GM12892 (cell line): ENCODE results near the gene GNAI2.
A peak's percentile ranks its signal among the peaks of the same experiment; 100 is the strongest.

ENCODE experiments used
- DNase-seq: peaks from one replicate; pipeline ENCODE4 v3.0.0; 2011; ENCODE audit not compliant: insufficient read length
- FAIRE-seq: peaks from 2 replicates; lab custom pipeline; 2011; peaks lifted over from hg19 to GRCh38; lab: Jason Lieb, UNC
- POLR2A ChIP-seq: IDR thresholded peaks from 2 replicates; pipeline ENCODE4 v1.6.1; 2011; ENCODE audit warnings: low read depth, low read length, control low read depth
- POLR2AphosphoS5 ChIP-seq: IDR thresholded peaks from 2 replicates; pipeline ENCODE4 v1.6.1; 2011; ENCODE audit warnings: low read depth, low read length, control low read depth
- TAF1 ChIP-seq: IDR thresholded peaks from 2 replicates; pipeline ENCODE4 v1.6.1; 2011; ENCODE audit warnings: low read depth, mild to moderate bottlenecking, control low read depth, low read length, borderline replicate concordance

The GNAI2 gene

DNA sequence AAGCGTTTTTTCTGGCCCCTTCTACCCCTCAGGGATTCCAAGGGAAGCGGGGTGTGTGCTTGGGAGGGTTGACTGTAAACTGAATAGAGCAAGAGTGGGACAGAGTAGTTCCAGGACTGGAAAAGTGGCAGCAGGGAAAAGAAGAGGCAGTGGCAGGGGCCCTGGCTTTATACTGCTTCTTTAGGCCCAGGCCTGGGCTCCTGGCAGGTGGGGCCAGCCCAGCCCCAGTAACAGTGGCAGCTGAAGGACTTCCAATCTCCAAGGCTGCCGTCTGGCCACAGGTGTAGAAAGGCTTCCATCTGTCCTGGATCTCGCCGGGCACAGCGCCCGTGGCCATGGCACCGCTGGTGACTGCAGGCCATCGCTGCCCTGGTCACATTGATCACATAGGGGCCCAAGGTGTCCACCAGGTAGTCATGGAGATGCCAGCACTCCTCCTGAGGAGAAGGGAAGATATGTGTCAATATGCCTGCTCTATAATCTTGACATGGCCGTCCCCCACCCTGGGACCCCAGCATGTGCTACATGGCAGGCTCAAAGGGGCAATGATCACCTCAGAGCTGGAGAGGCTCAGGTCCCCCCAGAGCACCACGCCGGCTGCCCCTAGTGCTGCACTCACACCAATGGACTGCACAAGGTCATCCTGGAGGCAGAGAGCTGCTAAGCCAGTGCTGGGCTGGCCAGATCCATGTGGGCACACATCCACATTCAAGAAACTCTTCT is 57.2 kb downstream of the GNAI2 start:
- no peak for TF ChIP-seq TAF1
- no peak for TF ChIP-seq POLR2AphosphoS5
- TF ChIP-seq POLR2A, result no peak
- DNase-seq (no peak), FAIRE-seq (no peak)

DNA sequence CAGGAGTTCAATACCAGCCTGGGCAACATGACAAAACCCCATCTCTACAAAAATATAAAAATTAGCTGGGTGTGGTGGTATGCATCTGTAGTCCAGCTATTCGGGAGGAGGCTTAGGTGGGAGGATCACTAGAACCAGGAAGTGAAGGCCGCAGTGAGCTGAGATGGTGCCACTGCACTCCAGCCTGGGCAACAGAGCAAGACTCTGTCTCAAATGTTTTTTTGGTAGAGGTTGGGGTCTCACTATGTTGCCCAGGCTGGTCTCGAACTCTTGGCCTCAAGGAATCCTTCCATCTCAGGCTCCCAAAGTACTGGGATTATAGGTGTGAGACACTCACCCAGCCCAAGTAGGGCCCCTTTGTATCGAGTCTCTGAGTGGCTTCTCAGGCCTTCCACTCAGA is 58.1 kb downstream of the GNAI2 start:
- FAIRE-seq (no peak), DNase-seq (no peak)
- TF ChIP-seq POLR2A, result no peak
- no peak for TF ChIP-seq TAF1
- TF ChIP-seq POLR2AphosphoS5, result no peak

DNA sequence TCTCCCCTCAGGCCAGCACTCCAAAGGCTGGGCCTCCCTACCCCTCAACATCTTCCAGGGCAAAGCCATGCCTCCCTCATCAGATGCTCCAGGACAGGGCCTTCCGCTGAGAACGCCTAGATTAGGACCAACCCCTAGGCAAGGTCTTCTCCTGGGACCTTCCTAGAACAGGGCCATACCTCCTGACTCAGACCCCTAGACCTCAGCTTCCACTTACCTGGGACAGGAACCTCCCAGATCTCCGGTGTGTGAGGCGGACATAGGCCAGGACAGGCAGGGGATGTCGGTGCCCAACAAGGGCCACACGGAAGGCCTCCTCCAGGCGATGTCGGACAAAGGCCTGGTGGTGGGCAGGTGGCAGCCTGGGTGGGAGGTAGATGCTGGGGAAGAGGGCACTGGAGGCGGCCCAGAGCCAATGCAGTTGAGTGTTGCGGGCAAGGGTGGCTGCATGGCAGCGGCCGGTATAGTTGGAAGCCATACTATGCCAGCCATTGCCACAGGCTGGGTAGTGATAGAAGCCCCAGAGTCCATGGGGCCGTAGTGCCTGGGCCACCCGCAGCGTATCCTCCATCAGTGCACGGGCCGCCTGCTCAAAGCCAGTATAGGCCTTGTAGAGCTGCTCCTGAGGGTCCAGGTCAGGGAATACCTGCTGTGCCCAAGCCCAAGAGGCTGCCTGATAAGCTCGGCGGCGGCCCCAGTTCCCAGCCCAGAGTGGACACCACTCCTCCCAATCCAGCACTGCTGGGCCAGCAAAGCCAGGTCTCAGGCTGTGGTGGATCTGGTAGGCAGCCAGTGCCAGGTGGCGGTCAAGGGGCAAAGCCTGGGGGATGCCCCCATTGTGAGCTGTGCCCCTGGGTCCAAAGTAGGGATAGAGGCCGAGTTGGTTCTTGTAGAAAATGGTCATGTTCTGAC is 58.7 kb downstream of the GNAI2 start:
- FAIRE-seq (no peak), DNase-seq (no peak)
- TF ChIP-seq POLR2AphosphoS5, result no peak
- no peak for TF ChIP-seq POLR2A
- no peak for TF ChIP-seq TAF1

DNA sequence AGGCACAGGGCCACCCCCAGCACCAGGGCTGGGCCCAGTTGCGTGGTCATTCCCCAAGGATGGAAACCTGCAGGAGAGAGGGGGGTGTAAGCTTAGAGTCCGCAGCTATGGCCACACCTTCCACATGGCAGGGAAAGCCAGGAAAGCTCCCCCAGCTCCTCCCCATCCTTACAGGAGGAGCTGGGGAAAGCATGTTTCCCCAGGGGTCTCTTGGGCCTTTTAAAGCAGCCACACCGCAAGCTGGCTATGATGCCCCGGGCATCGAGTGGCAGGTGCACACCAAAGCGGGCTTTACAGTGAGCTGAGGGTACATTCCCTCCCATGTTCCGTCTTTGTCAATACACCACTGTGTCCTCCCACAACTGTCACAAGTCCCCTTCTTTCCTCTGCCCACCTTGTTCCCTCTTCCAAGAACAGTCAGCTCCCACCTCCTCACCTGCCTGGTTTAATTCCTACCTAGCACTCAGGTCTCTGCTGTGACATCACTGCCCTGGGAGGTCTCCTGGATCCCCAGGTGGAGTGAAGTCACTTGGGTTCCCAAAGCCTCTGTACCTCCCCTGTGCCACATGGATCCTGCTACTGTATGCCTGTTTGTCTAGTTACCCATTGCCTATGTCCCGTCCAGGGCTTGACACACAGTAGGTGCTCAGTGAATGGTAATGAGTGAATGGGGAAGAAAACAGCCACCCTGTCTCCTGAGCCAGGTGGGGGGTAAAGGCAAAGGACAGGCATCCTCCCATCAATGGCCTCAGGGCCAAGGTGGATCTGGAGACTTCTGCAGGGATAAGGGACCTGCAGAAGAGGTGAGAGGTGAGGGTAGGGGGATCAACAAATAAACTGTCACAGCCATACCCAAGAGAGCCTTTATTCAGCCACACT is 59.8 kb downstream of the GNAI2 start:
- TF ChIP-seq POLR2AphosphoS5 (no peak), POLR2A (no peak)
- DNase-seq, result no peak
- FAIRE-seq, result no peak

DNA sequence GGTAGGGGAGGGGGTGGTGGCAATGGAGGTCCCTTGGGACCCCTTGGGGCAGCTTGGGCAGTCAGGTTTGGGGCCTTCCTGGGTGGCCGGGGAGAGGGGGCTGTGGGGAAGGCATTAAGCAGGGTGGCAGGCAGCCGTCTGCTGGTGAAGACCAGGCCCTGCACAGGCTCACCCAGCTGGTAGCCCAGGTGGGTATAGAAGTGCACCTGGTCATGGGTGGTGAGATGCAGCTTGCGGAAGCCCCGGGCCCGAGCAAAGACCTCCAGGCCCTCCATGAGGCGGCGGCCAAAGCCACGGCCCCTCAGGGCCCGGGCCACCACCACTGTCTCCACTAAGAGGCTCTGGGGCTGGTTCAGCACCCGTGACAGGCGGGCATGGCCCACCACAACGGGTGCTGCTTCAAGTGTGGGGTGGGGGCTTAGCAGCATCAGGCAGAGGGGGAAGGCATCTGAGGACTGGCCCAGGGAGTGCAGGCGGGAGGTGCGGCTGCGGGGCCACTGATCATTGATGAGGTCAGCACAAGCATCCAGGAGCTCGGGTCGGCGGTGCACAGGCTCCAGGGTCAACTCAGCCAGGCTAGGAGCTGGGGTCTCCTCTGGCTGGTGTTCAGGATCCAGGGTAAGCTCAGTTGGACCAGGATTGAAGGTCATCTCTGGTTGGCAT is 60.8 kb downstream of the GNAI2 start:
- TF ChIP-seq POLR2AphosphoS5 (no peak), TAF1 (no peak)
- DNase-seq, result no peak
- FAIRE-seq, result no peak

DNA sequence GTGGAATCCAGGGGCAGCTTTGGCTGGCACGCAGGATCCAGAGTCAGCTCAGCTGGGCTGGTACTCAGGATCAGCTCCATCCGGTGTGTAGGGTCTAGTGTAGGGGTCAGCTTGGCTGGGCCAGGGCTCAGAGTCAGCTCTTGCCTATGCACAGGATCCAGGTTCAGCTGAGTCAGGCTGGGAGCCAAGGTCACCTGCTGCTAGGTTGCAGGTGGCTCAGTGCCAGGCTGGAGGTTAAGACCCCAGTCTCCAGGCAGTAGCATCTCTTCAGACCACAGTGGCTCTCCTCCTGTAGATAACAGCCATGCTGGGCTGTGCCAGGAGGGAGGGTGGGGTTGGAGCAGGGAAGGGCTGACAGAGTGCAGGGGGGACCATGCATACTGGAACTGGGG is 61.4 kb downstream of the GNAI2 start:
- DNase-seq (no peak), FAIRE-seq (no peak)
- TF ChIP-seq TAF1, result no peak
- no peak for TF ChIP-seq POLR2AphosphoS5
- TF ChIP-seq POLR2A, result no peak

DNA sequence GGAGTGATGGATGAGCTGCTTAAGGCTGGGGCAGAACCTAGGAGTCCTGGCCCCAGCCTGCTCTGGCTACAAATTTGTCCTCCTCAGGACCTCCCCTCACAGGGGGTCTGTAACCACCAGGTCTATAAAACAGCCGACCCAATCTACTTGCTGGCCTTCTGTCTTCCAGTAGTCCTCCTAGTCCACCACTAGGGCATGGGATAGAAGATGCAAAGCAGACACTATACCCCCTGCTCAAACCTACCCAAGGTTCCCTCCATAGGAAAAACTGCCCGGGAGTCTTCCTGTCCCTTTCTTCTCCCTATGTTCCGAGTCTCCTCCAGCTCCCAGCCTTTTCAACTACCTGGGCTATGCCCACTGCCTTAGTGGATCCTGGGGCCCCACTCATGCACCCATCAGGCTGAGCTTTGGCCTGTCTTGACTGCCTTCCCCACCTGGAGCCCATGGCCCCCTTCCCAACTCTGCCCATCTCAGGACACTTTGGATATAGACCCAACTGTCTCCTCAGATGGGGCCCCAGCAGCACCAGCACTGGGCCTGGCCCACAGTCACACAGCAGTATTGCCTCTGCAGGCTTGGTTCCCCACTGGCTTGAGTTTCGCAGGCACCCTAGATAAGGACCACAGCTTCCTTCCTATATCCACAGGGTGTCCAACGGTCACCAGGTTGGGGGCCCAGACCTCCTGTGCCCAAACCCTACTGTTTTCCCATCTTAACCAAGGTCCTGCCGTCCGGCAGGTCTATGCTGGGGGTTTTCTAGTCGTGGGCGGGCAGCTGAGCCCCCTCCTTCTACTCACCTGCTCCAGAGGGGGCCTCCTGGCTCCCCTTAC is 62.1 kb downstream of the GNAI2 start:
- no peak for TF ChIP-seq POLR2A
- no peak for TF ChIP-seq POLR2AphosphoS5
- TF ChIP-seq TAF1, result no peak
- peak; percentile 57 for FAIRE-seq
- no peak for DNase-seq

DNA sequence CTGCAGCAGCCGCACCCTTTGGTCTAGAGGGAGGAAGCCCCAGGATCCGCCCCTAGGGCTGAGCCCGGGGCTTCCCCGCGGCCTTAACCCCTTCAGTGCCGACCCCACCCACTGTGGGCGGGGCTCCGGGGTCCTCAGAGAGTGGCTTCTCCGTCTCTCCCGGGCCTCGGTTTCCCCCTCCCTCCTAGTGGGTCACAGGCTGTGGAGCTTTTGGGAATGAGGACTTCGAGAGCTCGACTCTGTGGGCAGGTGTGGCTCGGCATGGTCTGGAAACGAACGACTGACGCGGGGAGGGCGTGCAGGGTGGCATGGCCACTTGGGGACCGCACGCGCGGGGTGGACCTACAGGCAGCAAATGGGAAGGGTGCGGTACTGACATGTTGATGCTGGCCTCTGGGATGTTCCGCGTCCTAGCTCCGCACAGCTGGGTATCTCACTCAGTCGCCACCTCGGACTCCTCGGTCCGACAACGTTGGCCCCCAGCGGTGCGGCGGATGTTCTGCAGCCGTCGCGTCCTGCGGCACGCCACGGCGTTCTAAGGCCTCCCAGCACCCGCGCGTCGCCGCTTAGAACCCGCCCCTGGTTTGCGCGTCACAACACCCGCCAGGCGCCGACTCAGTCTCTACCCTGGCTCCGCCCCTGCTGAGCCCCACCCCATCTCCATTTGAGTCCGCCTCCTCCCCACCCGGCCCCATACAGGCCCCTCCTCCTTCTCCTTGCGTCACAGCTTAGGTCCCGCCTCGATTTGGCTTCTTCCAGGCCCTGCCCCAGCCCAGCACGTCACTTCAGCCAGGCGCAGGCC is 63.0 kb downstream of the GNAI2 start, which contains the start of the genes HYAL3 and NAA80:
TSS of gene HYAL3 (minus strand) at position 570 of the 802 bp plus-strand sequence. CDS start 3,803 bp downstream, outside the sequence.
TSS of gene NAA80 (minus strand) at position 570 of the 802 bp plus-strand sequence. CDS start 1,942 bp downstream, outside the sequence.
- peak; percentile 94 for TF ChIP-seq POLR2A
- peak; percentile 91 for TF ChIP-seq POLR2AphosphoS5
- TF ChIP-seq TAF1, result peak; percentile 50; the same call in 1 of the 2 replicates
- DNase-seq (peak; percentile 95), FAIRE-seq (peak; percentile 99)

DNA sequence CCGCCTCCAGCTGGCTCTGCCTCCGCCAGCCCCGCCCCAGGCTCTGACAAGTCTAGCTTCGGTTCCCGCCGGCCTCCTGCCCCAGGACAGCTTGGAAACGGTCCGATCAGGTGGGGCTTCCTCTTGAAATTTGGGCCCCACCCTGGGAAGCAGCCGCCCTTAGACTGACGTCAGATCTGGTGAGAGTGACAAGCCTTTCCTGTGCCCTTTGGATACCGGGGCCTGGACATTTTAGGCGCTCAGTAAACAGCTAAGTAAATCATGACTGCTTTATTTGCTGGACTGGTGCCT is 63.6 kb downstream of the GNAI2 start:
- no peak for DNase-seq
- FAIRE-seq, result no peak
- TF ChIP-seq TAF1, result no peak
- TF ChIP-seq POLR2AphosphoS5, result no peak
